Measurements from ENCODE around the gene ARHGAP27. TPM values are rescaled to one million over a fixed set of nuclear protein-coding genes. Genes with fewer than 3 reads are reported as not detected.

The ARHGAP27 gene
- total RNA-seq, 4 donors from 2014 or later: 194 to 489 (median 294) TPM

DNA sequence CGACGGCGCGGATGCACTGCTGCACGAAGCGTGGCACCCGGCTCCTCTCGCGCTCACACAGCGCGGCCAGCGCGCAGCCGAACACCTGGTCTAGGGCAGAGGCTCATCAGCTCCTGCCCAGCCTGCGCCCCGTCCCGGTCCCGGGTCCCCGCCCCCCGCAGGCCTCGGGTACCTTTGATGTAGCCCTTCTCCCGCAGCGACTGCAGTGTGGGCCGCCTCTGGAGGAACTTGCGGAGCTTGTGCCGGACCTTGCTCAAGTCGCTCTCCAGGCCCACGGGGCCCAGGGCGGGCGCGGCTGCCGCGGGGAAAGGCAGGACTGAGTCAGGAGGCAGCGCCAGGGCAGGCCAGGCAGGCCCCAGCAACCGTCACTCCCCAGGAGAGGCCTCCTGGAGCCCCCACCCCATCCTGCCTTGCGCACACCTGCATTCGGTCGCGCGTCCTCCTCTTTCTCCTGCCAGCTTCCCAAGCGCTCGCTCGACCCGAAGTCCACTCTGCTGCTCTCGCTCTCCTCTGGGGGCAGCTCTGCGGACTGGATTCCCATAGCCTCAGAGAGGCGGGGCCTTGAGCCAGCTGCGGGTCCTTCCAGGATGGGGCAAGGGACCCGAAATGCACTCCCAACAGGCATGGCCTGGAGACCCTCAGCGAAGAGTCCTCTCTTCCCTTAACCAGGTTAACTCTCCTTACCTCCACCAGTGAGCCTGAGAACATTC is 36.0 kb downstream of the ARHGAP27 start:
- Histone ChIP-seq H3K9me3 (no peaks in the 10 kb centered on the region), H3K36me3 (peaks cover 0 to 20% (median 9%) of the 10 kb centered on the region in 4 donors), H3K4me3 (no peak overlapping the region), H3K27ac (no peak overlapping the region), H3K27me3 (no peaks in the 10 kb centered on the region), H3K4me1 (peaks cover 0 to 9% (median 7%) of the 10 kb centered on the region in 4 donors)
- intact Hi-C loops (cut with DNase I; ENCODE audit: low total_unique reads) (no loop called here), in situ Hi-C loops (cut with MboI; ENCODE audit: low pct_ligation_motif_present in 1 of 4, low pct_unique_long_range_greater_than_20kb in 1 of 4, low sequenced_read_pairs in 3 of 4) (no loop called here)
- WGBS, 2 donors (ENCODE audit: low coverage in 1 of 2): 95% methylated on average over 43 of the region's 50 CpGs; no CpG with 5 or more reads in 1 of the 2 donors
- DNase-seq: no peak
- TF ChIP-seq POLR2AphosphoS5 (IDR thresholded peaks at IDR 0.05): no peak

DNA sequence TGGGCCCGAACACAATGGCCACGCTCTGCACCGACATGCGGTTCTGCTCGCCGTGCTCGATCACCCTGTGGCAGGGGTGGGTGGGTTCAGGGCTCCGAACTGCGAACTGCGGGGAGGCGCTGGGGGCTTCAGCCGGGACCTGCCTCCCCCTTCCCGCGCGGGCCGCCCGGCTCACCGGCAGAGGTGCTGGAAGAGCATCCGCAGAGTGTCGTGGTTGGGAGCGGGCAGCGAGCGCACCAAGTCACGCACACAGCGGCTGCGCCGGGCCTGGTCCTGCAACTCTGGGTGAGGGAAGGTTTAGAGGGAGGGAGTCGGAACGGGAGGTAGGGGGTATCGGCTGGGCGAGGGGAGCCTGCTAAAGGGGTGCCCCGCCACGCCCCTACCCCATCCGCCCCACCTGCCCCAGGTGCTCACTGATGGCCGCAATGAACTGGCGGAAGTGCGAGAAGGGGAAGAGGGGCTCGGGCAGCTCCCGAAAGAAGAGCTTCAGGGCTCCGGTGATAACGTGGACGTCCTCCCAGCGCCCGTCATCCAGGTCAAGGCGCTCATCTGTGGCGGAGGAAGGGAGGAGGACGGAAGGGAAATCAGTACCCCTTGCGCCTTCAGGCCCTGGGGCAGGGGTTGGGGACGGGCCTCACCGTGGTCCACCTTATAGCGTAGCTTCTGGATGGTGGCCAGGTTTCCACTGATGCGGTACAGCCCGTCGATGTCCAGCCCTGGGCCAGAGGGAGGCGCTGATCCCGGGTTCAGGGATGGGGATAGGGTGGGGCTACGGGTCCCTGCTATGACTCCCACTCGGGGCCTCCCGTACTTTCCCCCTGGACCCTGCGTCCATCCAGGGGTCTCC is 36.9 kb downstream of the ARHGAP27 start:
- peaks cover 0 to 20% (median 6%) of the 10 kb centered on the region in 4 donors for H3K36me3 ChIP-seq
- WGBS, 2 donors (ENCODE audit: low coverage in 1 of 2): 83% methylated on average over 54 of the region's 60 CpGs; no CpG with 5 or more reads in 1 of the 2 donors
- TF ChIP-seq POLR2A (IDR thresholded peaks at IDR 0.05) (no peak), POLR2AphosphoS5 (IDR thresholded peaks at IDR 0.05) (no peak), EP300 (IDR thresholded peaks at IDR 0.05; ENCODE audit: low read depth) (no peak)
- TF ChIP-seq, protein P1, sequence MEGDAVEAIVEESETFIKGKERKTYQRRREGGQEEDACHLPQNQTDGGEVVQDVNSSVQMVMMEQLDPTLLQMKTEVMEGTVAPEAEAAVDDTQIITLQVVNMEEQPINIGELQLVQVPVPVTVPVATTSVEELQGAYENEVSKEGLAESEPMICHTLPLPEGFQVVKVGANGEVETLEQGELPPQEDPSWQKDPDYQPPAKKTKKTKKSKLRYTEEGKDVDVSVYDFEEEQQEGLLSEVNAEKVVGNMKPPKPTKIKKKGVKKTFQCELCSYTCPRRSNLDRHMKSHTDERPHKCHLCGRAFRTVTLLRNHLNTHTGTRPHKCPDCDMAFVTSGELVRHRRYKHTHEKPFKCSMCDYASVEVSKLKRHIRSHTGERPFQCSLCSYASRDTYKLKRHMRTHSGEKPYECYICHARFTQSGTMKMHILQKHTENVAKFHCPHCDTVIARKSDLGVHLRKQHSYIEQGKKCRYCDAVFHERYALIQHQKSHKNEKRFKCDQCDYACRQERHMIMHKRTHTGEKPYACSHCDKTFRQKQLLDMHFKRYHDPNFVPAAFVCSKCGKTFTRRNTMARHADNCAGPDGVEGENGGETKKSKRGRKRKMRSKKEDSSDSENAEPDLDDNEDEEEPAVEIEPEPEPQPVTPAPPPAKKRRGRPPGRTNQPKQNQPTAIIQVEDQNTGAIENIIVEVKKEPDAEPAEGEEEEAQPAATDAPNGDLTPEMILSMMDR (IDR thresholded peaks at IDR 0.05): no peak
- no peaks in the 10 kb centered on the region for H3K9me3 ChIP-seq
- in situ Hi-C loops (cut with MboI; ENCODE audit: low pct_ligation_motif_present in 1 of 4, low pct_unique_long_range_greater_than_20kb in 1 of 4, low sequenced_read_pairs in 3 of 4): no loop called here
- H3K27me3 ChIP-seq: no peaks in the 10 kb centered on the region
- H3K4me1 ChIP-seq: peaks cover 0 to 9% (median 7%) of the 10 kb centered on the region in 4 donors
- peak overlapping the region in 1 of 4 donors; percentile 13 for H3K4me3 ChIP-seq
- no peak for DNase-seq
- no peak overlapping the region for H3K27ac ChIP-seq
- intact Hi-C loops (cut with DNase I; ENCODE audit: low total_unique reads): no loop called here

DNA sequence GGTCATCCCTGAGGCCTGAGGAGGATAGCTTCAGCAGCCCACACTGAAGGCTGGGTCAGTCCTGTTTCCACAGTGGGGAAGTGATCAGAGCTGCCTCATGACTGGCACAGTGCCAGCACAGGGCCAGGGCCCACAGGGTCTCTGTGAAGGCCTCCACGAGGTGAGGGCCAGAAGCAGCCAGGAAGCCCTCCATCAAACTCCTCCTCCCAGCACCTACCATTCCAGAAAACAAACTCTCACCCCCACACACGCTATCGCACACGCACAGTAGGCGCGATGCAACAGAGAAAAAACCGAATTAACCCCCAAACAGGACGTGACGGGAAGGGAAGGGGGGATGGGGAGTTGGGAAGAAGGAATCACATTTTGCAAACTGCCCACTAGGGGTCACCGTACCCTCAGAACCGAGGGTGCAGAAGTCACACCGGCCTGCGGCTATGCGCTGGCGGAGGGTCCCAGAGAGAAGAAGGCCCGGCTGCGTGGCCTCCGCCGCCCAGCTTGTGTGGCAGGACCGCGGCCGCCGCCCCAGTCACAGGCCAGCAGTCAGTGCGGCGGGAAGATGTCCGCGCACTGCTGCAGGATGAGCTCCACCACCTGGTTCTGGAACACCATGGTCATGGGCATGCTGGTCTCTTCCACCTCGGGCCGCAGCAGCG is 37.6 kb downstream of the ARHGAP27 start:
- peak in 2 of 3 donors; percentile 21 to 26 for TF ChIP-seq POLR2AphosphoS5 (IDR thresholded peaks at IDR 0.05)
- TF ChIP-seq, protein P1 (IDR thresholded peaks at IDR 0.05): peak; percentile 62 to 86 (median 69)
- no peak for TF ChIP-seq EP300 (IDR thresholded peaks at IDR 0.05; ENCODE audit: low read depth)
- no peaks in the 10 kb centered on the region for H3K27me3 ChIP-seq
- in situ Hi-C loops (cut with MboI; ENCODE audit: low pct_ligation_motif_present in 1 of 4, low pct_unique_long_range_greater_than_20kb in 1 of 4, low sequenced_read_pairs in 3 of 4) (no loop called here), intact Hi-C loops (cut with DNase I; ENCODE audit: low total_unique reads) (no loop called here)
- peaks cover 0 to 9% (median 7%) of the 10 kb centered on the region in 4 donors for H3K4me1 ChIP-seq
- H3K9me3 ChIP-seq: no peaks in the 10 kb centered on the region
- WGBS, 2 donors (ENCODE audit: low coverage in 1 of 2): 38% methylated on average over 22 of the region's 30 CpGs; no CpG with 5 or more reads in 1 of the 2 donors
- H3K36me3 ChIP-seq: peaks cover 0 to 15% (median 3%) of the 10 kb centered on the region in 4 donors
- peak overlapping the region in 1 of 4 donors; percentile 13 for H3K4me3 ChIP-seq
- DNase-seq: peak; percentile 65
- no peak overlapping the region for H3K27ac ChIP-seq

DNA sequence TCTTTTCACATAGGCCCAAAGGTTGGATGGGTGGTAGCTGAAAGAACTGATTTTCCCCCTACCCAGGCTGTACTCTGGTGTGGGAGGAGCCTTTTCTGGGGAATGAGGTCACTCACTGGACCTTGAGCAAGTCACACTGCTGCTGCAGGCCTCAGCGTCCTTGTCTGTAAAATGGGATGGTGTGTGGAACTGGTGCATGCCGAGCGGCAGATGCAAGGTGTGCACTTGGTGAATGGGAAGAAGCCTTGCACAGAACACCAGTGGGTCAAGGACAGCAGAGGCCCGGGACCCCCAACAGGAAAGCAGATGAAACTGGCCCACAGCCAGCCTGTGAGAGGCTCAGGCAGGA is 38.1 kb downstream of the ARHGAP27 start:
- Histone ChIP-seq H3K27ac (no peak overlapping the region), H3K9me3 (no peaks in the 10 kb centered on the region), H3K4me1 (peaks cover 0 to 9% (median 7%) of the 10 kb centered on the region in 4 donors), H3K27me3 (peaks cover under 1% of the 10 kb centered on the region), H3K4me3 (no peak overlapping the region), H3K36me3 (peaks cover 0 to 11% (median 3%) of the 10 kb centered on the region in 4 donors)
- WGBS, 2 donors (ENCODE audit: low coverage in 1 of 2): 50 to 79% methylated on average over 2 to 4 of the region's 4 CpGs
- intact Hi-C loops (cut with DNase I; ENCODE audit: low total_unique reads): no loop called here
- TF ChIP-seq POLR2A (IDR thresholded peaks at IDR 0.05): no peak
- no peak for DNase-seq
- in situ Hi-C loops (cut with MboI; ENCODE audit: low pct_ligation_motif_present in 1 of 4, low pct_unique_long_range_greater_than_20kb in 1 of 4, low sequenced_read_pairs in 3 of 4): no loop called here

DNA sequence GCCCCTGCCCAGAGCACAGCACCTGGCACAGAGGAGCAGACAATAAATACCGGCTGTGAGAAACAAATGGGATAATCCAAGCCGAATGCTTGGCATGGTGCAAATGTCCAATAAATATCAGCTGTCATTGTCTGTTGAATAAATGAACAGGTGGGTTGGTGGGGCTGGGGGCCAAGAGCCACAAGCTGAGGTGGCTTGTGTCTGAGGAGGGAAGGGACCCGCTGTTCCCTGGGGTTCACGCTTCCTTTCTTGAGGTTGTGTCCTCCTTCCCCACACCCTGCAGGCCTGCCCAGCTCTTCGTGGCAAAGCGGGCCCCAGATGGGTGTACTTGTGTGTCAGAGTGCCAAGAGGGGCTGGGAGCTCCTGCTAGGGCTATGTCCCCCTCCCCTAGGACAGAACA is 38.6 kb downstream of the ARHGAP27 start:
- no peak for TF ChIP-seq EP300 (IDR thresholded peaks at IDR 0.05; ENCODE audit: low read depth)
- Histone ChIP-seq H3K27ac (no peak overlapping the region), H3K36me3 (peaks cover 0 to 9% (median 3%) of the 10 kb centered on the region in 4 donors), H3K4me1 (peaks cover 0 to 9% (median 7%) of the 10 kb centered on the region in 4 donors), H3K9me3 (no peaks in the 10 kb centered on the region), H3K27me3 (peaks cover 3% of the 10 kb centered on the region), H3K4me3 (no peak overlapping the region)
- DNase-seq: no peak
- in situ Hi-C loops (cut with MboI; ENCODE audit: low pct_ligation_motif_present in 1 of 4, low pct_unique_long_range_greater_than_20kb in 1 of 4, low sequenced_read_pairs in 3 of 4) (no loop called here), intact Hi-C loops (cut with DNase I; ENCODE audit: low total_unique reads) (no loop called here)
- 84 to 100% methylated on average over 1 to 6 of the region's 6 CpGs for WGBS, 2 donors (ENCODE audit: low coverage in 1 of 2)
